Glutamatergic neuron (in vitro differentiated cells): ENCODE results near the gene MCUR1. TPM values are rescaled to one million over a fixed set of nuclear protein-coding genes. Genes with fewer than 3 reads are reported as not detected.
"Not testable (repeated sequence)": the region's sequence is repeated elsewhere in the genome, so short reads cannot be mapped to it uniquely, and the experiment has no call there.

Experiments
- DNase-seq: peaks from one replicate; pipeline ENCODE4 v3.0.0; 2022
- H3K27ac Mint-ChIP-seq: one replicate; pipeline ENCODE4 v1.8.0; 2020; ENCODE audit warnings: mild to moderate bottlenecking, mixed read lengths, inconsistent platforms; ENCODE audit not compliant: unreplicated experiment
- H3K27me3 Mint-ChIP-seq: one replicate; pipeline ENCODE4 v1.8.0; 2020; ENCODE audit warnings: mild to moderate bottlenecking, moderate library complexity, mixed read lengths, inconsistent platforms; ENCODE audit not compliant: unreplicated experiment
- H3K36me3 Mint-ChIP-seq: one replicate; pipeline ENCODE4 v1.8.0; 2020; ENCODE audit warnings: mild to moderate bottlenecking, mixed read lengths, inconsistent platforms; ENCODE audit not compliant: unreplicated experiment
- H3K4me1 Mint-ChIP-seq: one replicate; pipeline ENCODE4 v1.8.0; 2020; ENCODE audit warnings: mild to moderate bottlenecking, low read depth, mixed read lengths, inconsistent platforms; ENCODE audit not compliant: unreplicated experiment
- H3K4me3 Mint-ChIP-seq: one replicate; pipeline ENCODE4 v1.8.0; 2020; ENCODE audit warnings: mild to moderate bottlenecking, mixed read lengths, inconsistent platforms; ENCODE audit not compliant: unreplicated experiment
- H3K9me3 Mint-ChIP-seq: one replicate; pipeline ENCODE4 v1.8.0; 2020; ENCODE audit warnings: mild to moderate bottlenecking, moderate library complexity, mixed read lengths, inconsistent platforms; ENCODE audit not compliant: unreplicated experiment
- CTCF ChIP-seq: fragments of 200-600 bp; sonication (generic); IDR thresholded peaks from one replicate; pipeline ENCODE4 v1.5.0; 2021; ENCODE audit not compliant: partially characterized antibody, unreplicated experiment
- total RNA-seq: library from RNA; stranded (reverse); fragmentation: NEBNext Ultra II Directional; extraction: Animal tissue kit (Norgen Biotek cat#: 25700); gene quantifications from one replicate; pipeline ENCODE4 v1.2.1, GENCODE V29; 2021; ENCODE audit not compliant: unreplicated experiment

The MCUR1 gene
- total RNA-seq, 1 donor from 2014 or later = 14.1 TPM

- no peaks in the 10 kb centered on the region for H3K4me1 Mint-ChIP-seq
- H3K27ac Mint-ChIP-seq = no peak overlapping the region
- H3K9me3 Mint-ChIP-seq = no peaks in the 10 kb centered on the region
- no peak overlapping the region for H3K4me3 Mint-ChIP-seq
- H3K27me3 Mint-ChIP-seq = no peaks in the 10 kb centered on the region
- peaks cover 6% of the 10 kb centered on the region for H3K36me3 Mint-ChIP-seq
- no peak for DNase-seq
- TF ChIP-seq CTCF = no peak
These were observed 20.4 kb upstream of the MCUR1 start for GRCh38 chr6:13834790-13835189.

- H3K9me3 Mint-ChIP-seq, H3K27ac Mint-ChIP-seq, H3K27me3 Mint-ChIP-seq, H3K4me3 Mint-ChIP-seq, H3K4me1 Mint-ChIP-seq, DNase-seq, H3K36me3 Mint-ChIP-seq: not testable (repeated sequence)
These were observed 19.7 kb upstream of the MCUR1 start for GRCh38 chr6:13834018-13834417.

GRCh38 chr6:13832778-13833177, 18.4 kb upstream of the MCUR1 start:
- peaks cover 6% of the 10 kb centered on the region for H3K36me3 Mint-ChIP-seq
- TF ChIP-seq CTCF = no peak
- H3K9me3 Mint-ChIP-seq = no peaks in the 10 kb centered on the region
- no peak overlapping the region for H3K4me3 Mint-ChIP-seq
- DNase-seq = no peak
- H3K27ac Mint-ChIP-seq = no peak overlapping the region
- H3K4me1 Mint-ChIP-seq = no peaks in the 10 kb centered on the region
- H3K27me3 Mint-ChIP-seq = no peaks in the 10 kb centered on the region

- Mint-ChIP-seq H3K4me1 (no peaks in the 10 kb centered on the region), H3K4me3 (no peak overlapping the region), H3K27me3 (no peaks in the 10 kb centered on the region), H3K36me3 (peaks cover 6% of the 10 kb centered on the region), H3K27ac (no peak overlapping the region), H3K9me3 (no peaks in the 10 kb centered on the region)
- DNase-seq = no peak
- no peak for TF ChIP-seq CTCF
These were observed 17.3 kb upstream of the MCUR1 start for GRCh38 chr6:13831615-13832014.

- no peak for TF ChIP-seq CTCF
- no peak overlapping the region for H3K4me3 Mint-ChIP-seq
- no peaks in the 10 kb centered on the region for H3K27me3 Mint-ChIP-seq
- no peaks in the 10 kb centered on the region for H3K4me1 Mint-ChIP-seq
- H3K9me3 Mint-ChIP-seq = no peaks in the 10 kb centered on the region
- peaks cover 6% of the 10 kb centered on the region for H3K36me3 Mint-ChIP-seq
- no peak for DNase-seq
- H3K27ac Mint-ChIP-seq = no peak overlapping the region
These were observed 16.4 kb upstream of the MCUR1 start for GRCh38 chr6:13830803-13831202.

- H3K27ac Mint-ChIP-seq, H3K4me1 Mint-ChIP-seq, H3K4me3 Mint-ChIP-seq, H3K36me3 Mint-ChIP-seq, DNase-seq, H3K27me3 Mint-ChIP-seq, H3K9me3 Mint-ChIP-seq: not testable (repeated sequence)
These were observed 15.1 kb upstream of the MCUR1 start for GRCh38 chr6:13829419-13829818.

- H3K9me3 Mint-ChIP-seq, H3K4me1 Mint-ChIP-seq, DNase-seq, H3K36me3 Mint-ChIP-seq, H3K27ac Mint-ChIP-seq, H3K27me3 Mint-ChIP-seq, H3K4me3 Mint-ChIP-seq: not testable (repeated sequence)
These were observed 14.4 kb upstream of the MCUR1 start for GRCh38 chr6:13828656-13829301.
